HepG2 (cell line): Measurements from ENCODE around the gene COL9A2. TPM values are rescaled to one million over a fixed set of nuclear protein-coding genes. Genes with fewer than 3 reads are reported as not detected.

Source experiments
- ARID4A ChIP-seq: sonication (generic); formaldehyde crosslinking; IDR thresholded peaks from 2 replicates; pipeline ENCODE4 v1.5.0; 2020; ENCODE audit warnings: mild to moderate bottlenecking, missing genetic modification reagents, borderline replicate concordance
- CENPX ChIP-seq: sonication (generic); formaldehyde crosslinking; IDR thresholded peaks from 2 replicates; pipeline ENCODE4 v1.9.0; 2021; ENCODE audit warnings: mild to moderate bottlenecking, missing genetic modification reagents, moderate library complexity
- EHMT2 ChIP-seq: fragments of 200-600 bp; sonication (generic); IDR thresholded peaks from 2 replicates; pipeline ENCODE4 v1.7.0; 2017; ENCODE audit warnings: antibody characterized with exemption, low read depth, low read length, borderline replicate concordance
- ELF4 ChIP-seq: sonication (generic); formaldehyde crosslinking; IDR thresholded peaks from 2 replicates; pipeline ENCODE4 v1.5.0; 2020; ENCODE audit warnings: missing genetic modification reagents, mild to moderate bottlenecking, moderate library complexity, borderline replicate concordance
- FLYWCH1 ChIP-seq: sonication (generic); formaldehyde crosslinking; IDR thresholded peaks from 2 replicates; pipeline ENCODE4 v1.8.1; 2023; ENCODE audit warnings: mild to moderate bottlenecking, missing genetic modification reagents
- GATAD2A ChIP-seq: IDR thresholded peaks from 2 replicates; pipeline ENCODE4 v1.6.1; 2016
- MBNL3 ChIP-seq: fragments of 250-450 bp; sonication (Bioruptor Pico); conservative IDR thresholded peaks from 2 replicates; pipeline ENCODE4 v1.8.0; 2022; ENCODE audit warnings: mild to moderate bottlenecking, inconsistent platforms
- MEIS1 ChIP-seq: sonication (generic); formaldehyde crosslinking; IDR thresholded peaks from 2 replicates; pipeline ENCODE4 v1.9.0; 2021; ENCODE audit warnings: mild to moderate bottlenecking, missing genetic modification reagents, moderate library complexity, borderline replicate concordance
- NFKB2 ChIP-seq: sonication (generic); formaldehyde crosslinking; IDR thresholded peaks from 2 replicates; pipeline ENCODE4 v1.4.0; 2020; ENCODE audit warnings: missing genetic modification reagents, borderline replicate concordance
- RARA ChIP-seq: IDR thresholded peaks from 2 replicates; pipeline ENCODE4 v1.6.1; 2016; ENCODE audit warnings: missing genetic modification reagents, missing compliant biosample characterization
- RERE ChIP-seq: IDR thresholded peaks from 2 replicates; pipeline ENCODE4 v1.6.1; 2016; ENCODE audit warnings: low read depth, missing genetic modification reagents, missing compliant biosample characterization
- SIX4 ChIP-seq: sonication (generic); formaldehyde crosslinking; IDR thresholded peaks from 2 replicates; pipeline ENCODE4 v1.4.0; 2020; ENCODE audit warnings: missing genetic modification reagents
- SNAI1 ChIP-seq: sonication (generic); formaldehyde crosslinking; IDR thresholded peaks from 2 replicates; pipeline ENCODE4 v1.5.0; 2020; ENCODE audit warnings: mild to moderate bottlenecking, missing genetic modification reagents, borderline replicate concordance
- ZBTB3 ChIP-seq: sonication (generic); formaldehyde crosslinking; IDR thresholded peaks from 2 replicates; pipeline ENCODE4 v1.4.0; 2020; ENCODE audit warnings: low read depth, mild to moderate bottlenecking, moderate library complexity, missing genetic modification reagents, borderline replicate concordance
- ZFP36L1 ChIP-seq: sonication (generic); formaldehyde crosslinking; IDR thresholded peaks from 2 replicates; pipeline ENCODE4 v1.8.0; 2022; ENCODE audit warnings: mild to moderate bottlenecking, missing genetic modification reagents, moderate library complexity
- ZFYVE20 ChIP-seq: sonication (generic); formaldehyde crosslinking; IDR thresholded peaks from 2 replicates; pipeline ENCODE4 v1.8.0; 2023; ENCODE audit warnings: low read depth, mild to moderate bottlenecking, moderate library complexity, missing genetic modification reagents, borderline replicate concordance
- ZNF260 ChIP-seq: sonication (generic); formaldehyde crosslinking; IDR thresholded peaks from 2 replicates; pipeline ENCODE4 v1.4.0; 2020; ENCODE audit warnings: missing genetic modification reagents, low read depth, mild to moderate bottlenecking, borderline replicate concordance
- ZNF331 ChIP-seq: sonication (generic); formaldehyde crosslinking; IDR thresholded peaks from 2 replicates; pipeline ENCODE4 v1.4.0; 2020; ENCODE audit warnings: missing genetic modification reagents
- ZNF639 ChIP-seq: conservative IDR thresholded peaks from 2 replicates; pipeline ENCODE4 v1.6.1; 2018; ENCODE audit warnings: missing genetic modification reagents
- polyA plus RNA-seq, 8 experiments: library from polyadenylated mRNA; depleted of rRNA in 3 of 8; stranded (reverse) in 7 of 8; unstranded in 1 of 8; fragments of >200 nt; fragmentation: Illumina TruSeq in 4 of 8; extraction: Trizol in 4 of 8; gene quantifications; 2 replicates each; pipeline versions ENCODE4 v1.2.1 to v1.2.3, GENCODE V29; 2011 to 2016; ENCODE audit warnings: low read depth in 4 of 8, missing spikeins in 1 of 8, mixed read lengths in 1 of 8; ENCODE audit not compliant: insufficient read depth in 1 of 8
- total RNA-seq, 5 experiments: library from RNA; depleted of rRNA; stranded (reverse); fragments of >200 nt; fragmentation: Illumina TruSeq; extraction: Trizol; gene quantifications; 2 replicates each; pipeline ENCODE4 v1.2.3, GENCODE V29; 2016; ENCODE audit warnings: low read depth in 1 of 5

The COL9A2 gene
- total and polyA plus RNA-seq, 2 of the 13 experiments (the other 11 are each of a cell fraction or from before 2014, with no cell fraction given), result 20.2 to 26.9 TPM

- no peak for TF ChIP-seq RERE (CRISPR knock-in tag)
- TF ChIP-seq FLYWCH1 (CRISPR knock-in tag), result no peak
- TF ChIP-seq ZNF260 (CRISPR knock-in tag), result no peak
- TF ChIP-seq GATAD2A (CRISPR knock-in tag), result no peak
- TF ChIP-seq ELF4, result no peak
- TF ChIP-seq ZNF331, result no peak; the same call in 1 of the 2 replicates
- no peak for TF ChIP-seq ZFP36L1 (CRISPR knock-in tag)
- TF ChIP-seq ARID4A, result peak; percentile 15; the same call in 1 of the 2 replicates
- TF ChIP-seq ZFYVE20 (CRISPR knock-in tag), result no peak
- TF ChIP-seq SNAI1 (CRISPR knock-in tag), result no peak
- TF ChIP-seq MEIS1, result no peak
- TF ChIP-seq EHMT2, result no peak
- no peak for TF ChIP-seq CENPX (CRISPR knock-in tag)
- TF ChIP-seq MBNL3, result no peak
- no peak for TF ChIP-seq SIX4 (CRISPR knock-in tag)
- TF ChIP-seq ZNF639 (CRISPR knock-in tag), result no peak
- TF ChIP-seq RARA (CRISPR knock-in tag), result no peak
- peak; percentile 69; the same call in 1 of the 2 replicates for TF ChIP-seq ZBTB3 (CRISPR knock-in tag)
- TF ChIP-seq NFKB2, result no peak
Measured at GRCh38 chr1:40338745-40339419, 21.8 kb upstream of the COL9A2 start (continued).
